Inferior parietal cortex (tissue), 1 donor: ENCODE data around the gene MSX2.

Experiments
- DNase-seq: peaks from one replicate; pipeline ENCODE4 v3.0.0-alpha.2; 2016; ENCODE audit errors: extremely low spot score

MSX2 gene

GRCh38 chr5:174718880-174719610 lies 5.3 kb upstream of the MSX2 start:
- DNase-seq, result no peak

GRCh38 chr5:174719793-174720611 lies 4.4 kb upstream of the MSX2 start:
- DNase-seq, result no peak

GRCh38 chr5:174720612-174721529 lies 3.5 kb upstream of the MSX2 start:
- DNase-seq, result no peak

- no peak for DNase-seq
Observed at GRCh38 chr5:174721530-174722432, 2.6 kb upstream of the MSX2 start.

GRCh38 chr5:174722500-174722899 lies 1.9 kb upstream of the MSX2 start:
- no peak for DNase-seq

- DNase-seq, result no peak
Observed at GRCh38 chr5:174723315-174723978, 935 bp upstream of the MSX2 start.

- no peak for DNase-seq
Observed at GRCh38 chr5:174723979-174724483, 351 bp upstream of the MSX2 start.

- no peak for DNase-seq
Observed at GRCh38 chr5:174725261-174725990, 1.0 kb downstream of the MSX2 start.

- DNase-seq, result no peak
Observed at GRCh38 chr5:174725991-174726601, 1.7 kb downstream of the MSX2 start.

- DNase-seq, result no peak
Observed at GRCh38 chr5:174726916-174727793, 2.8 kb downstream of the MSX2 start.

GRCh38 chr5:174727794-174728680 lies 3.7 kb downstream of the MSX2 start:
- DNase-seq, result no peak

- no peak for DNase-seq
Observed at GRCh38 chr5:174729075-174729680, 4.8 kb downstream of the MSX2 start.

- no peak for DNase-seq
Observed at GRCh38 chr5:174731214-174732035, 7.0 kb downstream of the MSX2 start.

- no peak for DNase-seq
Observed at GRCh38 chr5:174732036-174733020, 7.9 kb downstream of the MSX2 start.
